ENCODE measurements around the gene MKNK1.

DNA sequence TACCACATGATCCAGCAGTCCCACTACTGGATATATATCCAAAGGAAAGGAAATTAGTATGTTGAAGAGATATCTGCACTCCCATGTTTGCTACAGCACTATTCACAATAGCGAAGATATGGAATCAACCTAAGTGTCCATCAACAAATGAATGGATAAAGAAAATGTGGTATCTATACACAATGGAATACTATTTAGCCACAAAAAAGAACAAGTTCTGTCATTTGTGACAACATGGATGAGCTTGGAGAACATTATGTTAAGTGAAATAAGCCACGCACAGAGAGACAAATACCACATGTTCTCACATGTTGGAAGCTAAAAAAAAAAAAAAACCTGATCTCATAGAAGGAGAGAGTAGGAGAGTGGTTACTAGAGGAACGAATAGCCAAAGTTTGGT lies 46.4 kb upstream of the MKNK1 start:
- no peak for TF ChIP-seq CTCF (IDR thresholded peaks at IDR 0.05; ENCODE audit: low read depth, low read length, poor library complexity, severe bottlenecking)
- no peak for TF ChIP-seq EZH2phosphoT487 (IDR thresholded peaks at IDR 0.05; ENCODE audit: borderline replicate concordance, low read length)

Data from DOHH2 (cell line).